GM21737 (cell line): ENCODE data around the gene GALNS.

Experiments used
- ATAC-seq: cut with Tn5 transposase; IDR thresholded peaks from one replicate; pipeline ENCODE4 v1.9.1; 2021; ENCODE audit warnings: mild to moderate bottlenecking, moderate library complexity; ENCODE audit not compliant: unreplicated experiment

GALNS gene

DNA sequence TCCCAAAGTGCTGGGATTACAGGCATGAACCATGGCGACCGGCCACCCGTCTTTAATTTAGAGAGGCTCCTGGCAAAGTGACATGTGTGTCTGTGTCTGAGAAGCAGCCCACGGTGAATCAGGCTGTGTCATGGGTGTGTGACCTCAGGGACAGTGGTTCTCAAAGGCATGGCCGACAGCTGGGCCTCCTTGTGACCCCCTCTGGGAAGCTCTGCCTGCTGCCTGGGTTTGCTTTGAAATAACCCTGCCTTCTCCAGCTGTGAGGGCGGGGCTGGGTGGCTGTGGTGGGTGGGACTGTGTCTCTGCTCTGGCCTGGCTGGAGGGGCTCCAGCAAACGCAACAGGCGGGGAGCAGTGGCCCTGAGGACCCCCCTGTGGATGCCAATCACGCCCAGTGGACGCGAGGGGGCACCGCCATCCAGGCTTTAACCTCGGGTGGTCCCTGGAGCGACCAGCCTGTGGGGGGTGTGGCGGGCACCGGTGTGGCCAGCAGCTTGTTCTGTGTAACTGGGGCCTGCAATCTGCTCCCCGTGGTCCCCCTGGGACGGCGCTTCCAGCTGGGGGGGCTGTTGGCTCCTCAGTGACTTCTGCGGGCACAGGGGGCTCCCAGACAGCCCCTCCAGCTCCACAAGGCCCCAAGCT lies 36.2 kb downstream of the GALNS start:
- ATAC-seq: no peak

GRCh38 chr16:88819126-88819525 lies 37.6 kb downstream of the GALNS start:
- ATAC-seq: no peak

DNA sequence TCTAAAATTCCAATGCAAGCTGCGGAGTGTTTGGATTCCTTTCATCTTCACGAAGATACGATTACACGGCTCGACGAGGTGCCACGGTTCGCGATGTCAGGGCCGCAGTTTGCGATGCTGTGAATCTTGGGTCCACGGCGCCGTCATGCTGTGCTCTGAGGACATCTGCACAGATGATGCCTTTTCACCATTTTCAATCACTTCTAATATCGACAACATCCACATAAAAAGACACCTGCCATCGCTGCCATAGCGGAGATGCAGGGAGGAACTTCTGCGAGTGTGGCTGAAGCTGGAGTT lies 38.2 kb downstream of the GALNS start:
- ATAC-seq: no peak

DNA sequence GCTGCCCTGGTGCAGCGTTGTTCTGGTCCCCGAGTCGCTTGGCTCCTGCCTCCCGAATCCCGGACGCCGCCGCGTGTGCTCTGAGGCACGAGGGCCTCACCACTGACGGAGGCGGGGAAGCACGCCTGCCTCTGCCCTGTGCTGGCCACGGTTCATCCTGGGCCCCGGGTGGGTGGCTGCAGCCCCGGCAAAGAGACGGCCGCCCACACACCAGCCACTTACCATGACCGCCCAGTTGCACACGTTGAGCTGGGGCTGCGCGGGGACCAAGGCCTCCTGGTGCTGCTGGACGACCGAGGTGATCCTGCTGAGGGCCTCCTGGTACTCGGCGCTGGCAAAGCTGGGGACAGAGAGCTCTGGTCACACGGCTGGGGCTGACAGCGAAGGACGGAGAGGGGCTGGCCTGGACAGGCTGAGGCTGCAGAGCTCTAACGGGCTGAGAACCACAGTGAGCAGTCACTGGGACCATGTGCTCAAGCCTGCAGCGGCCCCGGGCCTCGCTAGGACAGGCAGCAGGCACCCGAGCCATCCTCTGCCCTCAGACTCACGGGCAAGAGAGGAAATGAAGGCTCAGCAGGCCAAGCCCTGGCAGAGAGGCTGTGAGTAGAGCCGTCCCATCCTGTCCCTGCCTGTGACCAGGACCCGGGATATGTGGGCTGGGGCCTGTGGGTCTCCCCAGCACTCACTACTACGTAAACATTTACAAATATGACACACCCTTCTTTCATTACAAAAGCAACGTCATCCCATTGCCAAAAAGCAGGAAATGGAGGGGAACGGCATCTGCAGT lies 38.8 kb downstream of the GALNS start:
- no peak for ATAC-seq

DNA sequence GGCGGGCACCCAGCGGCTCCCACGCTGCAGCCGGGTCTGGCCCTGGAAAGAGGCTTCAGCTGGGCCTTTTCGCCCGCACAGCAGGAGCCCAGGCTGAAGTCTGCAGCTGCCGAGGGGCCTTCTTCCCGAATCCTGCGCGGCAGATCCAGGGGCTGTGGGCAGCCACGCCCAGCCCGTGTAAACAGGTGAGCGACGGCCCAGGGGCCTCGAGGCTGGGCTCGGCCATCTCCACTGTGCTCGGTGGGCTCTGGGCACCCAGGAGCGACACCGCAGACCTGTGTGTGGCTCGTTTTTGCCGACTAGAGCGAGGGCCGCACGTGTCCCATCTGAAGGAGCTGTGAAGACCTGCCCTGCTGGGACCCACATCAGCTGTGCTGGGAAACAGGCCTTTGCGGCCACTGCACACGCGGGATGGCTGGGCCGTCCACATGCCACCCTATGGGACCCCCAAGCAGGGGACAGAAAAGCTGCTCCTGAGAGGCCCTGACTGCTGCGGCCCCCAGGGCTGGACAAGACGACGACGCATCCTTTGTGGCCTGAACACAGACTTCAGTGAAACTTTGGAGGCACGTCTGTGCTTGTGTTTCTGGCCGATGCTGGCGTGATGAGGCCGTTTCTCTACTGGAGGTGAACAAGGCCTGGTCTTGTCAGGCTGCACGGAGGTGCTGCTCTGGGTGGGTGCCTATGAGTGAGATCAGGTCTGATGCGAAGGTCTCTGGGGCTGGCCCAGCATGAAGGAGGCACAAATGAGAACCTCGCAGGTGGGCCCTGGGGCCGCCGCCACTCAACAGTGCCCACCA lies 39.8 kb downstream of the GALNS start:
- ATAC-seq: no peak

GRCh38 chr16:88815901-88816589 lies 40.7 kb downstream of the GALNS start:
- ATAC-seq: no peak

- no peak for ATAC-seq
Observed at GRCh38 chr16:88815227-88815626, 41.5 kb downstream of the GALNS start.

DNA sequence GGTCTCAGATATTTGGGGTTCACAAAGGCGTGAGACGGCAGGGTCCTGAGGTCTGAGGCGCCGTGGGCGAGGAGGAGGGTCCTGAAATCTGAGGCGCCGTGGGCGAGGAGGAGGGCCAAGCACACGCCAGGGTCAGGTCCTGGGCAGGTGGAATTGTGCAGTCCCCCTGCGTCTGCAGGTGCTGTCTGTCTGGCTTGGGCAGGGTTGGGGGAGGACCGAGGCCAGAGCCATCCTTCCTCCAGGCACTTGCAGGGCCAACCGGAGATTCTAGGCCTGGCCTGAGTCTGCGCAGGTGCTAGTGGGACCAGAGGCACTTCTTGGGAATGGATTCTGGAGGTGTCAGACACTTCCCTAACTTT lies 42.6 kb downstream of the GALNS start:
- no peak for ATAC-seq

DNA sequence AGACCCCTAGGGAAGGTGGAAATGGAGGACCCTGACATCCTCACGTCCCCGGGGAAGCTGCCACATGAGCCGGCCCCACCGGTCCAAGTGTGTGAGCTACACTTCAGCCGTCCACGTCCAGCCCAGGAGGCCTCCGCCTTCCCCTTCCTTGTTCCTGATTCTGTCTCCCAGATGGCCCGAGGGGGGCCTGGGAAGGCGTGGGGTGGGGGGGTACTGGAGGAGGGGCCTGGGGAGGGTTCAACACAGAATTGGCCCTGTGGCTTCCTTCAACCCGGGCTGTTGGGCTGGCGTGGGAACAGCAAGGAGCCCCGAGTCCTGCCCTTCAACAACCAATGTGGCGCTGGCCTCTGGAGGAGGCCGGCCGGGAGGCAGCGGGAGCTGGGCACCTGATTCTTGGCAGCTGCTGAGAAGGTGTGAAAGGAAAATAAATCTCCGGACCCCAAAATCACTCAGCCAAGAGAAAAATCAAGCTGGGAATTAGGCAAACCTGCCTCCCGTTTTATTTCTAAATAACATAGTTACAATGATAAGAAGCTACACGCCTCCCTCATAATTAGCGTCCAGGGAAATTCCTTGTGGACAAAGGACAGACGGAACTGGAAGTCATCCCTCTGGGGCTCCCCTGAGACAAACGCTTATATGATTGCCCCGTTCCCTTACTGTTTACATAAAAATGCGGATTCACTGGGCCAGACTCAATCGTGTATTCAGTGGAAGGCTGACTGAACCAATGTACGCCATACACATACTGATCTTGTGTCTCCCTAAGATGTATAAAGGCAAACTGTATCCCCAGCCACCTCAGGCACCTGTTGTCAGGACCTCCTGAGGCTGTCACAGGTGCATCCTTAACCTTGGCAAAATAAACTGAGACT lies 43.2 kb downstream of the GALNS start:
- ATAC-seq: no peak

- no peak for ATAC-seq
Observed at GRCh38 chr16:88812513-88813268, 44.1 kb downstream of the GALNS start.

- peak; percentile 65 for ATAC-seq
Observed at GRCh38 chr16:88811769-88812512, 44.8 kb downstream of the GALNS start, which contains the start of gene APRT. TSS of gene APRT (minus strand) at chr16:88811928. CDS start at chr16:88811899, 29 bp downstream.

GRCh38 chr16:88810912-88811768 lies 45.6 kb downstream of the GALNS start:
- peak; percentile 40 for ATAC-seq

DNA sequence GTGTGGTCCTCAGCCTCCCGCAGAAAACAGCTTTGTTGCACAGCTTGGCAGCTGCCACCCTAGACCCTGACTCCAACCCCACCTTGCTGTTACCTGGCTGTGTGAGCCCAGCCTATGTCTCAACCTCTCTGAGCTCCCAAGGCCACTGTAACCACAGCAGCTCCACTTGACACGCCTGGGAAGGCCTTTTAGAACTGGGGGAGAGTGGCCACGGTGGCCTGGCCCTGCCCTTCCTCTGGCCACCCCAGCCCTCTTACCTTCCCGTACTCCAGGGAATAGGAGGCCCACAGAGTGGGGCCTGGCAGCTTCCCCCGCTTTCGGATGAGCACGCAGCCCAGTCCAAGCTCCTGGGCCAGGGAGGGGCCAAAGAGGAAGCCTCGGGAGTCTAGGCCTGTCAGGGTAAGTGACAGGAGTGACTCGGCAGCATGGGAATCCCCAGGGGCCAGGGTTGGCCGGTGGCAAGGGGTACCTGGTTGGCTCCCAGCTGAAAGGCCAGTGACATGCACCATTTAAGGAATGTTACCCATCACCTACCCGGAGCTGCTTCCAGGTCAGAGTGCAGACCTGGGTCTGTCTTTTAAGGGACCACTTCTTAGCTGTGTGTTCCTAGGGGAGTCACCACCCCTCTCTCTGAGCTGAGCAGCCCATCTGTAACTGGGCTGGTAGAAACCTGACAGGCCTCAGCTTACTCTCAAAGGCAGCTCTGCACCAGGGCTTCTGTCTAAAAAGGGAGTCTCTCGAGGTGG lies 46.4 kb downstream of the GALNS start:
- no peak for ATAC-seq

GRCh38 chr16:88809676-88810165 lies 47.0 kb downstream of the GALNS start:
- ATAC-seq: no peak

- ATAC-seq: no peak
Observed at GRCh38 chr16:88809068-88809675, 47.6 kb downstream of the GALNS start.

- no peak for ATAC-seq
Observed at GRCh38 chr16:88807626-88808453, 48.9 kb downstream of the GALNS start.
